Immature natural killer cell (primary cell): ENCODE data around the gene STIMATE. TPM values are rescaled to one million over a fixed set of nuclear protein-coding genes. Genes with fewer than 3 reads are reported as not detected.

Experiments
- DNase-seq, 3 donors: peaks; one replicate each; pipeline ENCODE4 v3.0.0; 2022; ENCODE audit warnings: mixed read lengths in 1 of 3
- H3K27ac Mint-ChIP-seq, 6 donors: one replicate each; pipeline ENCODE4 v1.8.0; 2020; ENCODE audit warnings: mixed read lengths in 6 of 6, mild to moderate bottlenecking in 5 of 6, inconsistent platforms in 4 of 6, moderate library complexity in 3 of 6
- H3K27me3 Mint-ChIP-seq, 3 donors: one replicate each; pipeline ENCODE4 v1.8.0; 2020 to 2021; ENCODE audit warnings: low read depth in 3 of 3, mild to moderate bottlenecking in 3 of 3, mixed read lengths in 3 of 3, moderate library complexity in 3 of 3, inconsistent platforms in 1 of 3
- H3K36me3 Mint-ChIP-seq, 3 donors: one replicate each; pipeline ENCODE4 v1.8.0; 2020; ENCODE audit warnings: mixed read lengths in 3 of 3, inconsistent platforms in 2 of 3, mild to moderate bottlenecking in 2 of 3
- H3K4me1 Mint-ChIP-seq, 2 donors: one replicate each; pipeline ENCODE4 v1.8.0; 2020; ENCODE audit warnings: inconsistent platforms in 2 of 2, mild to moderate bottlenecking in 2 of 2, mixed read lengths in 2 of 2, moderate library complexity in 1 of 2
- H3K4me3 Mint-ChIP-seq, 5 donors: one replicate each; pipeline ENCODE4 v1.8.0; 2020; ENCODE audit warnings: mild to moderate bottlenecking in 5 of 5, mixed read lengths in 5 of 5, inconsistent platforms in 3 of 5, moderate library complexity in 3 of 5
- H3K9me3 Mint-ChIP-seq, 6 donors: one replicate each; pipeline ENCODE4 v1.8.0; 2020; ENCODE audit warnings: mild to moderate bottlenecking in 6 of 6, mixed read lengths in 6 of 6, inconsistent platforms in 4 of 6, moderate library complexity in 3 of 6
- polyA plus RNA-seq, 3 donors: library from polyadenylated mRNA; unstranded; fragments of 300-500 nt; fragmentation: Illumina TruSeq; gene quantifications; one replicate each; pipeline ENCODE4 v1.2.3, GENCODE V29; 2021

STIMATE gene
- polyA plus RNA-seq, 3 donors from 2014 or later: 3.3 to 11.0 (median 8.2) TPM

- H3K4me3 Mint-ChIP-seq: peak overlapping the region; percentile 2 to 78 (median 47)
- H3K27ac Mint-ChIP-seq: peak overlapping the region in 4 of 6 donors; percentile 8 to 59 (median 18)
- peaks cover 58 to 61% of the 10 kb centered on the region in 2 donors for H3K4me1 Mint-ChIP-seq
- H3K36me3 Mint-ChIP-seq: peaks cover 8 to 33% (median 14%) of the 10 kb centered on the region in 3 donors
- peaks cover 0 to 4% (median 0%) of the 10 kb centered on the region in 3 donors for H3K27me3 Mint-ChIP-seq
- no peaks in the 10 kb centered on the region for H3K9me3 Mint-ChIP-seq
- no peak for DNase-seq
Observed at GRCh38 chr3:52841211-52841980, 56.0 kb downstream of the STIMATE start.

- H3K9me3 Mint-ChIP-seq: no peaks in the 10 kb centered on the region
- peaks cover 0 to 7% (median 0%) of the 10 kb centered on the region in 3 donors for H3K27me3 Mint-ChIP-seq
- peak; percentile 29 to 51 (median 42) for DNase-seq
- H3K4me3 Mint-ChIP-seq: peak overlapping the region; percentile 69 to 78 (median 72)
- peaks cover 8 to 33% (median 14%) of the 10 kb centered on the region in 3 donors for H3K36me3 Mint-ChIP-seq
- H3K4me1 Mint-ChIP-seq: peaks cover 61 to 68% of the 10 kb centered on the region in 2 donors
- H3K27ac Mint-ChIP-seq: peak overlapping the region in 5 of 6 donors; percentile 53 to 97 (median 65)
Observed at GRCh38 chr3:52839892-52840545, 57.3 kb downstream of the STIMATE start.

- H3K27ac Mint-ChIP-seq: peak overlapping the region in 1 of 6 donors; percentile 97
- peaks cover 0 to 7% (median 0%) of the 10 kb centered on the region in 3 donors for H3K27me3 Mint-ChIP-seq
- H3K9me3 Mint-ChIP-seq: no peaks in the 10 kb centered on the region
- peaks cover 61 to 67% of the 10 kb centered on the region in 2 donors for H3K4me1 Mint-ChIP-seq
- peak overlapping the region; percentile 69 to 78 (median 72) for H3K4me3 Mint-ChIP-seq
- peaks cover 7 to 28% (median 8%) of the 10 kb centered on the region in 3 donors for H3K36me3 Mint-ChIP-seq
- DNase-seq: no peak
Observed at GRCh38 chr3:52839268-52839575, 58.1 kb downstream of the STIMATE start.

GRCh38 chr3:52838561-52839267, 58.6 kb downstream of the STIMATE start:
- Mint-ChIP-seq H3K4me3 (peak overlapping the region; percentile 48 to 78 (median 72)), H3K9me3 (no peaks in the 10 kb centered on the region), H3K36me3 (peaks cover 6 to 26% (median 8%) of the 10 kb centered on the region in 3 donors), H3K4me1 (peaks cover 61 to 67% of the 10 kb centered on the region in 2 donors), H3K27me3 (peaks cover 0 to 7% (median under 1%) of the 10 kb centered on the region in 3 donors), H3K27ac (peak overlapping the region in 3 of 6 donors; percentile 35 to 80 (median 60))
- DNase-seq: peak; percentile 49 to 61 (median 55)

GRCh38 chr3:52836986-52837385, 60.4 kb downstream of the STIMATE start:
- H3K4me3 Mint-ChIP-seq: peak overlapping the region; percentile 24 to 78 (median 57)
- H3K27me3 Mint-ChIP-seq: peaks cover 0 to 7% (median 1%) of the 10 kb centered on the region in 3 donors
- H3K9me3 Mint-ChIP-seq: no peaks in the 10 kb centered on the region
- DNase-seq: no peak
- peaks cover 58 to 66% of the 10 kb centered on the region in 2 donors for H3K4me1 Mint-ChIP-seq
- H3K27ac Mint-ChIP-seq: peak overlapping the region; percentile 36 to 85 (median 54)
- peaks cover 6 to 18% (median 8%) of the 10 kb centered on the region in 3 donors for H3K36me3 Mint-ChIP-seq

GRCh38 chr3:52836471-52836845, 60.9 kb downstream of the STIMATE start:
- Mint-ChIP-seq H3K27ac (peak overlapping the region; percentile 43 to 85 (median 56)), H3K4me3 (peak overlapping the region; percentile 24 to 78 (median 44)), H3K36me3 (peaks cover under 1 to 13% (median 3%) of the 10 kb centered on the region in 3 donors), H3K27me3 (peaks cover 0 to 5% (median 3%) of the 10 kb centered on the region in 3 donors), H3K9me3 (no peaks in the 10 kb centered on the region), H3K4me1 (peaks cover 53 to 60% of the 10 kb centered on the region in 2 donors)
- DNase-seq: no peak

- Mint-ChIP-seq H3K27ac (peak overlapping the region in 5 of 6 donors; percentile 41 to 85 (median 46)), H3K4me3 (peak overlapping the region in 2 of 5 donors; percentile 44 to 78), H3K4me1 (peaks cover 48 to 55% of the 10 kb centered on the region in 2 donors), H3K9me3 (no peaks in the 10 kb centered on the region), H3K36me3 (peaks cover 0 to 10% (median 3%) of the 10 kb centered on the region in 3 donors), H3K27me3 (peaks cover 0 to 5% (median 4%) of the 10 kb centered on the region in 3 donors)
- DNase-seq: no peak
Observed at GRCh38 chr3:52835766-52836470, 61.4 kb downstream of the STIMATE start.

- DNase-seq: no peak
- no peak within 1 kb of the TSS for H3K4me3 Mint-ChIP-seq
- H3K27me3 Mint-ChIP-seq: peaks cover 0 to 7% (median 4%) of the 10 kb centered on the region in 3 donors
- peaks cover 38 to 46% of the 10 kb centered on the region in 2 donors for H3K4me1 Mint-ChIP-seq
- H3K36me3 Mint-ChIP-seq: peaks cover 0 to 5% (median under 1%) of the 10 kb centered on the region in 3 donors
- peak within 1 kb of the TSS in 1 of 6 donors; percentile 23 for H3K27ac Mint-ChIP-seq
- H3K9me3 Mint-ChIP-seq: no peaks in the 10 kb centered on the region
Observed at GRCh38 chr3:52834871-52835501, 62.4 kb downstream of the STIMATE start, which contains the start of gene MUSTN1. Gene MUSTN1, minus strand, starts transcription at chr3:52835019. Its CDS starts 71 bp downstream, at chr3:52834948.

GRCh38 chr3:52833202-52833601, 64.1 kb downstream of the STIMATE start:
- Mint-ChIP-seq H3K36me3 (peaks cover 0 to 4% (median 0%) of the 10 kb centered on the region in 3 donors), H3K27me3 (peaks cover 0 to 4% (median 4%) of the 10 kb centered on the region in 3 donors), H3K27ac (no peak overlapping the region), H3K9me3 (no peaks in the 10 kb centered on the region), H3K4me1 (peaks cover 21 to 28% of the 10 kb centered on the region in 2 donors), H3K4me3 (no peak overlapping the region)
- DNase-seq: no peak

- Mint-ChIP-seq H3K9me3 (no peaks in the 10 kb centered on the region), H3K4me1 (peaks cover 6 to 13% of the 10 kb centered on the region in 2 donors), H3K27ac (no peak overlapping the region), H3K4me3 (no peak overlapping the region), H3K36me3 (no peaks in the 10 kb centered on the region), H3K27me3 (peaks cover 0 to 4% (median 4%) of the 10 kb centered on the region in 3 donors)
- DNase-seq: no peak
Observed at GRCh38 chr3:52831500-52832301, 65.6 kb downstream of the STIMATE start.

GRCh38 chr3:52830535-52831258, 66.7 kb downstream of the STIMATE start, which contains the start of gene ITIH4:
Gene ITIH4, minus strand, starts transcription at chr3:52830672. Its CDS starts 30 bp downstream, at chr3:52830642.
- Mint-ChIP-seq H3K4me3 (no peak within 1 kb of the TSS), H3K4me1 (peaks cover 0 to 3% of the 10 kb centered on the region in 2 donors), H3K27me3 (peaks cover 0 to 4% (median 2%) of the 10 kb centered on the region in 3 donors), H3K9me3 (no peaks in the 10 kb centered on the region), H3K27ac (no peak within 1 kb of the TSS), H3K36me3 (no peaks in the 10 kb centered on the region)
- no peak for DNase-seq
